GF-D8 (cell line): ENCODE data around the gene SPTBN4.
"Not testable (repeated sequence)": the region's sequence is repeated elsewhere in the genome, so short reads cannot be mapped to it uniquely, and the experiment has no call there.

Experiments used
- DNase-seq: peaks from one replicate; lab custom pipeline; 2025; lab: John Stamatoyannopoulos, UW

SPTBN4 gene

GRCh38 chr19:40507892-40508291, 41.1 kb downstream of the SPTBN4 start:
- DNase-seq = no peak

GRCh38 chr19:40508739-40509260, 42.0 kb downstream of the SPTBN4 start:
- DNase-seq = no peak

- no peak for DNase-seq
Measured at GRCh38 chr19:40510526-40511115, 43.8 kb downstream of the SPTBN4 start.

GRCh38 chr19:40511487-40511886, 44.7 kb downstream of the SPTBN4 start:
- no peak for DNase-seq

- no peak for DNase-seq
Measured at GRCh38 chr19:40512110-40512472, 45.3 kb downstream of the SPTBN4 start.

GRCh38 chr19:40512473-40513344, 45.9 kb downstream of the SPTBN4 start:
- no peak for DNase-seq

- DNase-seq = no peak
Measured at GRCh38 chr19:40513345-40513678, 46.5 kb downstream of the SPTBN4 start.

GRCh38 chr19:40513741-40514315, 47.0 kb downstream of the SPTBN4 start:
- DNase-seq = no peak

- DNase-seq = no peak
Measured at GRCh38 chr19:40517248-40517647, 50.4 kb downstream of the SPTBN4 start.

GRCh38 chr19:40519352-40520322, 52.8 kb downstream of the SPTBN4 start:
- no peak for DNase-seq

GRCh38 chr19:40521276-40521675, 54.5 kb downstream of the SPTBN4 start:
- no peak for DNase-seq

GRCh38 chr19:40521900-40522299, 55.1 kb downstream of the SPTBN4 start:
- not testable (repeated sequence) for DNase-seq

GRCh38 chr19:40523322-40524047, 56.7 kb downstream of the SPTBN4 start:
- DNase-seq = peak; percentile 23

- DNase-seq = no peak
Measured at GRCh38 chr19:40524133-40524549, 57.3 kb downstream of the SPTBN4 start.

- no peak for DNase-seq
Measured at GRCh38 chr19:40524655-40525054, 57.9 kb downstream of the SPTBN4 start.

- DNase-seq = no peak
Measured at GRCh38 chr19:40525234-40526051, 58.6 kb downstream of the SPTBN4 start.

- DNase-seq = no peak
Measured at GRCh38 chr19:40528078-40528477, 61.3 kb downstream of the SPTBN4 start.

- DNase-seq = no peak
Measured at GRCh38 chr19:40528533-40529092, 61.8 kb downstream of the SPTBN4 start.

GRCh38 chr19:40529093-40529954, 62.5 kb downstream of the SPTBN4 start:
- DNase-seq = peak; percentile 14
